HG03045 (cell line): ENCODE measurements around the gene RAMP3.
"Not testable (repeated sequence)": the region's sequence is repeated elsewhere in the genome, so short reads cannot be mapped to it uniquely, and the experiment has no call there.

ENCODE experiments used
- ATAC-seq: cut with Tn5 transposase; IDR thresholded peaks from one replicate; pipeline ENCODE4 v1.9.1; 2021; ENCODE audit warnings: mild to moderate bottlenecking, moderate library complexity; ENCODE audit not compliant: unreplicated experiment

The RAMP3 gene

DNA sequence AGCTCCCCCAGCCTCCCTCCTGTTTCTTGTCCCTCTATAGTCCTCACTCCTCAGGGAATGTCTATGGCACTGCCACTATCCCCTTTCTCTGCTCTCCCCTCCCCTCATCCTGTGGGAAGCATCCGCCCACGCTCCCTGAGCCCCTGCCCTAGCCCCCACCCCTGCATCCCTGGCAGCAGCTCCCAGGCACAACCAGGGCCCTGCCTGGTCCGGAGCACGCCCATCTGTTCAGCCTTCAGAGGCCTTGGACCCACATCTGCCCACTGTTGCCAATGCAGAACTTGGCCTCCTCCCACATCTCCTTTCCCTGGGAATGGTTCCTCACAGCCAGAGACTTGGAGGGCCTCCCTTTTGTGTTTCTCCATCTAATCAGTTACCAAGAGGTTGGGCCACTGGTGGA, 25.7 kb upstream of the RAMP3 start:
- no peak for ATAC-seq

DNA sequence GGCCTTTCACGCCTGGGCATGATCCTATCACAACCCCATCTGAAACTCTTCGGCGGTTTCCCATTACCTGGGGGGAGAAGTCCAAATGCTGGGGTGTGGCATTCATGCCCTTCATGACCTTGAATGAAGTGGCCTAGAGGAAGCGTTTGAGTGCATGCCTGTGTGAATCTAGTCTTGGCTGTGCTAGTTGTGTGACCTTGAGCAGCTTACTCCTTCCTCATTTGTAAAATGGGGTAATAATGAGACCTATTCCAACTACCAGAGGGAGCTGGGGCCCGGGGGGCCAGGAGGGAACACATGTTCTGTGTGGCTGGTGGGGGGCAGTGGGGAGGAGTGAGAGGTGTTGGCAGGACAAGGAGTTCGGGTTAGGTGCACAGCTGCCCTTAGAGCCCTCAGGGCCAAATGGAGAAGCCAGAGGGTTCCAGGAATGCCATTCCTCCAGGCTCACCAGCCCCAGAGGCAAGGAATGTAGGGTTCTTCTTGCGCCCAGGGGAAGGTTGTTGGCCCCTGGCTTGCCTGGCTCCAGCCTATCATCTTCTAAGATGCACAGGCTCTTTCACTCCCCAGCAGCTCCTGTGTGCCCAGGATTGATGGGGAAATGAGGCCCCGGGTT, 24.8 kb upstream of the RAMP3 start:
- ATAC-seq: no peak

- no peak for ATAC-seq
These were observed 24.2 kb upstream of the RAMP3 start for GRCh38 chr7:45133352-45133751.

GRCh38 chr7:45133877-45134276, 23.7 kb upstream of the RAMP3 start:
- ATAC-seq: no peak

DNA sequence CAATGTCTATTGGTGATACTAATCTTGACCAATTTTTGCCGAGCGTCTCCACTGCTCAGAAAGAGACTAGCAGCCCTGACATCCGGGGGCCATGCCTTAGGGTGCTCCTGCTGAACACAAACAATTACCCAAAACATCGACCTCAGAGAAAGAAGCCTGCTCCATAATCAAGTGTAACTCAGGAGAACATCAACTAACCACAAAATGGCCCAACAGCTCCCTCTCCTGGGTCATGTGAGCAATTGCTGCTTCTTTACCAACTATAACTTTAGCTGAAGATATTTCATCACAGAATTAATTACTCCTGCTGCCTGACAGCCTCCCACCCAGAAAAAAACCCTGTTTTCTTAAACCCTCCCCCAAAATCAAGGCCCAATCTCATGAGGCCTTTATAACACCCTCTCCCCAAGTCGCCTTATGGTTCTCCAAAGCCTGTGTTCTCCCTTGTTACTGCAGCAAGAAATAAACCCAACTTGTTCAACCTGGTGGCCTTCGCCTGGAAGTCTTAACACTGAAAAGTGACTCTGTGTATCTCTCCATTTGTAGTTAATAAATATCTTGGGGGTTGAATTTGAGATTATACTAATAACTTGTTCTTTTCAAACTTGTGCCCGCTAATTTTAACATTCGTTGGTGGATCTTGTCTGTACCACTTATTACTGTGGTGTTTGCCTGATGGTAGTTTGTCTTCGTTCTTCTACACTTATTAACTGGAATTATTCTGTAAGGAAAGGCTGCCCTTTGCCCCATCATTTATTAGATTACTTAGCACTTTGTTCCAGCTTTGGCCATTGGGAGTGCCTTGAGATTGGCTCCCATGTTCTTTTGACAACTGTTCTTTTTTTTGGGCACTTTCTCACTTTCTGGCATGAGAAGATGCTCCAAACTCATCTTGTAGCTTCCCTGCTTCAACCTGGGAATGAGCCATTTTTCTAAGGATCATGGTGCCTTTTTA, 21.2 kb upstream of the RAMP3 start:
- ATAC-seq: no peak

DNA sequence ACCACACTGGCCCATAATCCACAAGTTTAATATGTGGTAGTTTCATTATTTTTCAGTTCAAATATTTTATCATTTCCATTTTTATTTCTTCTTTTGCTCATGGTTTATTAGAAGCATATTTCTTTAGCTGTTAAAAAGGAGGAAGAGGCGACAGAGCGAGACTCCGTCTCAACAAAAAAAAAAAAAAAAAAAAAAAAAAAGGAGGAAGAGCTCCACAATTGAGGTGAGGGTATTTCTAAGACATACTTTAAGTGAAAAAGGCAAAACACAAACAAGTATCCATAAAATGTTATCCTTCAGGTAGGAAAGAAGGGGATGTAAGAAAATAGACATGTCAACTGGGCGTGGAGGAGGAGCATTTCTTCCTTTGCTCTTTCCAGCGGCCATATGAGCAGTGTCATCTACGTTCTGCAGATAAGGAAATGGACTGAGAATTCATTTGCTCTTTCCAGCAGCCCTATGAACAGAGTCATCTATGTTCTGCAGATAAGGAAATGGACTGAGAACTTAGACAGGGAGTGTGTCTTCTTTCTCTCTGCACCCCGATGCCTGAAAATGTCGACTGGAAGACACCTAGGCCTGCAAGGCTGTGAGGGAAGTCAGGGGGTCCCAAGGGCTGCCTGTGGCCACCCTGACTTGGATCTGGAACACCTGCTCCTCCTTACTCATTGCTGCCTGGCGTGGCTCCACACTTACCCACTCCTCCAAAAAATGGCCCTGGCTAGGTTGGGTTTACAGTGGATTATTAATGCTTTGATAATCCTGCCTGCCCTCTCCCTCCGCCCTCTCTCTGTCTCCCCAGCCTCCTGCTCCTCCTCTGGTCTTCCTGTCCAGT, 18.9 kb upstream of the RAMP3 start:
- no peak for ATAC-seq

- no peak for ATAC-seq
These were observed 16.8 kb upstream of the RAMP3 start for GRCh38 chr7:45140827-45141226.

- ATAC-seq: no peak
These were observed 14.0 kb upstream of the RAMP3 start for GRCh38 chr7:45143616-45144015.

GRCh38 chr7:45145881-45146280, 11.7 kb upstream of the RAMP3 start:
- ATAC-seq: no peak

GRCh38 chr7:45146531-45147379, 10.8 kb upstream of the RAMP3 start:
- no peak for ATAC-seq

- ATAC-seq: no peak
These were observed 9.5 kb upstream of the RAMP3 start for GRCh38 chr7:45147858-45148652.

GRCh38 chr7:45148653-45148973, 9.0 kb upstream of the RAMP3 start:
- no peak for ATAC-seq

DNA sequence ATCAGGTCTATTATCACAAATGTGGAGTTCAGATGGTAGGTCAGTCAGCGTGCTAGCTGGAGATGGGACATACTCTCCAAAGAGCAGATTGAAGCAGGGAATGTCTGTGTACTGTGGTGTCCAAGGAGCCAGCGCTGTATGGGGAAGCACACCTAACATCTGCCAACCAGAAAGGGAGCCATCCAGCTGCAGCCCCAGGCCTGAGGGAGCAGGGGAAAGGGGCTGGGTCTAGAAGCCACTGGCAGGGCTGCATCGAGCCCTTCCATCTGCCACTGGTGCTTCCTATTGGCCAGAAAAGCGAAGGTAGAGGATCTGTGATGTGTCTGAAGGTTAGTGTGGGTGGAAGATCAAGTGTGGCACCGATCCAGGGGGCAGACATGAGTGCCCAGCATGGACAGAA, 8.0 kb upstream of the RAMP3 start:
- no peak for ATAC-seq

- no peak for ATAC-seq
These were observed 7.4 kb upstream of the RAMP3 start for GRCh38 chr7:45150199-45150598.

DNA sequence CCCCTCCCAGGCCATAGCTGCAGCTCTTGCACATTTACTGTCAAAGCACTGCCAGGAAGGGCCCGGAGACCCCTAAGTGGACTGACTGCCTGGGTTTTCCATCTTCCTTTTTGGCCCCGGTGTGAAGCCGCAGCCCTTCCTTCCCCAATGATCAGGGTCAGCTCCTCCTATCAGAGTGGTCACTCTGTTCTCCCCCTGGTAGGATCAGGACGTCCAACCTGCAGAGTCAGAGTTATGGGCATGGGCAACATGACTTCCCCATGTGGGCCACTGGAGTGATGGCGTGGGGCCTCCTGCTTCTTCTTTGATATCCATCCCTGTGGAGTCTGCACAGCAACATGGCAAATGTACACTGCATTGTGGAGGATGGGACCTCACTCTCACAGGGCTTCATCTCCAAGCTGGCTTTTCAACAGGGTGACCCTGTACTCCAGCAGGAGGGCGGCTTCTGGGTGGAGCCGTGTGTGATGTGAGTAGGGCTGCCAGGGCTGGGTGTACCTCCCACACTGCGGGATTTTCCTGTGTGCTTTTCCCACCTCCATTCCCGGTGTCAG, 6.4 kb upstream of the RAMP3 start:
- no peak for ATAC-seq

GRCh38 chr7:45151967-45152366, 5.6 kb upstream of the RAMP3 start:
- no peak for ATAC-seq

DNA sequence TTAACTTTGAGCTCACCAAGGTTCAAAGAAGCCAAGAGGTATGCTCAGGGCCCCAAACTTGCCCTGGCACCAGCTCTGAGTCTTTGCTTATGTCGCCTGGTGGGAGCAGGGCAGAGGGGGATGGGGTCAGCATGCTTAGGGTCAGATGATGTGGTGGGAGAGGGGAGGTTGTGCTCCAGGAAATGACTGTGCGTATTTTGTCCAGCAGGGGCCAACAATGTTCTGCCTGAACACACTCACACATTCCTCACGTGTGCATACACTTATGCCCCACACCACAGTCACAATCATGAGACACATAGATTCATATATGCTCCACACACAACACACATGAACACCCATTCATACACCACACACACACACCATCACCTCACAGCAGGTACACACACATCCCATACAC, 4.4 kb upstream of the RAMP3 start:
- ATAC-seq: no peak

DNA sequence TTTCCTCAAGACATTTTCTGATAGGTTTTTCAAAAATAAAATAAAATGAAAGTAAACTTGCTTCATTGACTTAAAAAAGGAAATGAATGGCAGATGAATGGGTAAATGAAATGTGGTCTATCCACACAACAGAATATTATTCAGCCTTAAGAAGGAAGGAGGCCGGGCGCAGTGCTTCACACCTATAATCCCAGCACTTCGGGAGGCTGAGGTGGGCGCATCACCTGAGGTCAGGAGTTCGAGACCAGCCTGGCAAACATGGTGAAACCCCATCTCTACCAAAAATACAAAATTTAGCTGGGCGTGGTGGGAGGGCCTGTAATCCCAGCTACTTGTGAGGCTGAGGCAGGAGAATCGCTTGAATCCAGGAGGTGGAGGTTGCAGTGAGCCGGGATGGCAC, 3.7 kb upstream of the RAMP3 start:
- not testable (repeated sequence) for ATAC-seq

- ATAC-seq: no peak
These were observed 2.2 kb upstream of the RAMP3 start for GRCh38 chr7:45155357-45155900.
